Aorta (tissue), 5 donors: ENCODE measurements around the gene PCNX3. TPM values are rescaled to one million over a fixed set of nuclear protein-coding genes. Genes with fewer than 3 reads are reported as not detected.

ENCODE experiments used
- ATAC-seq: fragments of 200-7000 bp; cut with Tn5 transposase; one replicate; pipeline ENCODE4 v1.9.1; 2022; ENCODE audit warnings: moderate library complexity; ENCODE audit not compliant: low FRiP score
- DNase-seq, 2 donors: peaks; one replicate each; pipeline ENCODE4 v3.0.0-alpha.2; 2020
- H3K27ac ChIP-seq, 2 donors: one replicate each; pipeline ENCODE4 v1.5.1; 2013; ENCODE audit warnings: low read length in 2 of 2, mild to moderate bottlenecking in 2 of 2, moderate library complexity in 2 of 2, control low read depth in 1 of 2, inconsistent platforms in 1 of 2, low read depth in 1 of 2
- H3K27me3 ChIP-seq, 2 donors: one replicate each; pipeline ENCODE4 v1.6.1; 2013; ENCODE audit warnings: control low read depth in 1 of 2, low read length in 1 of 2, mild to moderate bottlenecking in 1 of 2, moderate library complexity in 1 of 2; ENCODE audit not compliant: insufficient read depth in 2 of 2, control insufficient read depth in 1 of 2
- H3K36me3 ChIP-seq, 2 donors: one replicate each; pipeline ENCODE4 v1.6.1; 2013; ENCODE audit warnings: control low read depth in 1 of 2, low read length in 1 of 2, mild to moderate bottlenecking in 1 of 2; ENCODE audit not compliant: insufficient read depth in 2 of 2, control insufficient read depth in 1 of 2
- H3K4me1 ChIP-seq, 2 donors: one replicate each; pipeline ENCODE4 v1.6.1; 2013; ENCODE audit warnings: low read length in 2 of 2, control low read depth in 1 of 2, mild to moderate bottlenecking in 1 of 2, moderate library complexity in 1 of 2; ENCODE audit not compliant: insufficient read depth in 2 of 2, control insufficient read depth in 1 of 2
- H3K4me3 ChIP-seq, 2 donors: one replicate each; pipeline ENCODE4 v1.5.1; 2013; ENCODE audit warnings: low read length in 2 of 2, control low read depth in 1 of 2, mild to moderate bottlenecking in 1 of 2
- H3K9me3 ChIP-seq: one replicate; pipeline ENCODE4 v1.6.1; 2013; ENCODE audit warnings: mild to moderate bottlenecking, low read length; ENCODE audit not compliant: control insufficient read depth
- WGBS, 2 donors: extraction: QIAGEN DNeasy Blood & Tissue Kit; methylation state at CpG; one replicate each; pipeline ENCODE4 v1.1.7; 2013; 5-methylcytosine and 5-hydroxymethylcytosine counted together
- intact Hi-C, 2 donors: fragments of 100-400 bp; cut with DNase I; formaldehyde crosslinking; loops; one replicate each; pipeline versions ENCODE4 v1.14.2 to v1.15.0; 2022
- polyA plus RNA-seq, 2 donors: library from polyadenylated mRNA; stranded (reverse); fragments of 200-250 nt; gene quantifications; one replicate each; pipeline ENCODE4 v1.2.3, GENCODE V29; 2013
- total RNA-seq, 2 donors: library from RNA; stranded (reverse); fragmentation: NEBNext Ultra II Directional; extraction: Animal tissue kit (Norgen Biotek cat#: 25700); gene quantifications; one replicate each; pipeline ENCODE4 v1.2.1, GENCODE V29; 2021
- donor health status: healthy with polysubstance abuse.
- donor health status: Bipolar disorder and iron deficiency.
- donor health status: DM: no; HTN: no; CAD: no.
- donor health status: DM: no; HTN: no; CAD: no.
- donor health status: DM: yes; HTN: yes; CAD: no.

PCNX3 gene
- total and polyA plus RNA-seq, 4 donors: 3.9 to 50.0 (median 26.8) TPM

DNA sequence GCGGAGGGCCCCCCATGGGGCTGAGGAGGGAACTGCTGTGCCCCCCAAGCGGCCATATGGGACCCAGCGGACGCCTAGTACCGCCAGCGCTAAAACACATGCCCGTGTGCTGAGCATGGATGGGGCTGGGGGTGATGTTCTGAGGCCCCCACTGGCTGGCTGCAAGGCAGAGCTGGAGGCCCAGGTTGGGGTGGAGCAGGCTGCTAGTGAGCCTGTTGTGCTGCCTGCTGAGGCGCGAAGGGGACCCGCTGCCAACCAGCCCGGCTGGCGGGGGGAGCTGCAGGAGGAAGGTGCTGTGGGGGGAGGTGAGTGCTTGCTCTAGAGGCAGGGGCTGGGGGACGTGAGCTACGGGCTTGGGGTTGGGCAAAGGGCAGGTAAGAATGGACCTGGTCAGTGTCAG is 3.2 kb downstream of the PCNX3 start:
- no peaks in the 10 kb centered on the region for H3K4me1 ChIP-seq
- no peak overlapping the region for H3K27ac ChIP-seq
- 88 to 90% methylated on average over 14 of the region's 14 CpGs for WGBS, 2 donors
- intact Hi-C loops: loop anchor here in 1 of 2 donors (5.0 kb wide), 1 partner anchor 34 kb away; no protein-coding TSS in a partner anchor
- no peak overlapping the region for H3K4me3 ChIP-seq
- no peaks in the 10 kb centered on the region for H3K27me3 ChIP-seq
- H3K36me3 ChIP-seq: peaks cover 0 to 11% of the 10 kb centered on the region in 2 donors
- H3K9me3 ChIP-seq: no peaks in the 10 kb centered on the region
- DNase-seq: no peak
- no peak for ATAC-seq

DNA sequence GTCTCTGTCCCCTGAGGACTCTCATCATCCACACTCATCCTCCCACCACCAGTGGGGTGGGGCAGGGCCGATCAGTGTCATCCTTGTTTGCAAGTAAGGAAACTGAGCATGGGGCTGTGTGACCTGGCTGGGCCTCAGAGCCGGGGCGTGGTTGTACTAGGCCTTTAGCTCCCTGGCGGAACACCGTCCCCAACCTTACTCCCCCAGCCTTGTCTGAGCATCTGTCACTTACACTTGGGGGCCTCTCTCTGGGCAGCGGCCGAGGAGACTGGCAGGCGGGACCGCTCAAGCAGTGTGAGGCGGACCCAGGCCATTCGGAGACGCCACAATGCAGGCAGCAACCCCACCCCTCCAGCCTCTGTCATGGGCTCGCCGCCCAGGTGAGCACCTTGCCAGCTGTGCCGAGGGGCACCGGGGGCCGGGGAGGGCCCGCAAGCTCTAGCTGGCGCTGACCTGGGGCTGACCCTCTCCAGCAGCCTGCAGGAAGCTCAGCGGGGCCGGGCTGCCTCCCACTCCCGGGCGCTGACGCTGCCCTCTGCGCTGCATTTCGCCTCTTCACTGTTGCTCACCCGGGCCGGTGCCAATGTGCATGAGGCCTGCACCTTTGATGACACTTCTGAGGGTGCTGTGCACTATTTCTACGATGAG is 3.8 kb downstream of the PCNX3 start:
- ATAC-seq: no peak
- H3K27ac ChIP-seq: no peak overlapping the region
- H3K4me3 ChIP-seq: no peak overlapping the region
- intact Hi-C loops: loop anchor here in 1 of 2 donors (5.0 kb wide), 1 partner anchor 33 kb away; no protein-coding TSS in a partner anchor
- DNase-seq: peak in 1 of 2 donors; percentile 52
- no peaks in the 10 kb centered on the region for H3K9me3 ChIP-seq
- H3K36me3 ChIP-seq: peaks cover 0 to 13% of the 10 kb centered on the region in 2 donors
- WGBS, 2 donors: 92 to 95% methylated on average over 27 to 29 of the region's 29 CpGs
- no peaks in the 10 kb centered on the region for H3K27me3 ChIP-seq
- H3K4me1 ChIP-seq: no peaks in the 10 kb centered on the region

GRCh38 chr11:65620666-65621065 is 5.1 kb downstream of the PCNX3 start:
- Histone ChIP-seq H3K4me3 (no peak overlapping the region), H3K27ac (no peak overlapping the region), H3K27me3 (no peaks in the 10 kb centered on the region), H3K9me3 (no peaks in the 10 kb centered on the region), H3K36me3 (peaks cover 0 to 13% of the 10 kb centered on the region in 2 donors), H3K4me1 (no peaks in the 10 kb centered on the region)
- DNase-seq (no peak), ATAC-seq (no peak)
- intact Hi-C loops: loop anchor here in 1 of 2 donors (10.0 kb wide), 1 partner anchor 194 kb away; no protein-coding TSS in a partner anchor
- WGBS, 2 donors: 84 to 90% methylated on average over 19 of the region's 19 CpGs

DNA sequence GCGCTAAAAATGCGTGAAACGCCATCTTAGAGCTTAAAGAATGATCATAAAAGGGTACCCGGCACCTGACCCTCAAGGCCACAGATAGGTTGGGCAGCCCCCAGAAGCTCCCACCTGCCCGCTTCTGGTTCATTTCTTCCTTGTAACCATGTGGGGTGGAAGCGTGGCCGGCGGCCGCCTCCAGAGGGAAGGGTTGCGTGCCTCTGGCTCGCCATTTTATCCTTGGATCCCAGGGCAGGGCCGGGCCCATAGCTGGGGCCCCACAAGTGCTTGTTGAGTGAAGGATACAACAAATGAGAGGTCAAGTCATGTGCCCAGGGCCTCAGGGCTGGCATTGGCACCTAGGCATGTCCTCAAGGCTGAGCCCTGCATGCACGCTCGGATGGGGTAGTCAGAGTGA is 5.9 kb downstream of the PCNX3 start:
- ATAC-seq: no peak
- Histone ChIP-seq H3K27ac (no peak overlapping the region), H3K4me3 (no peak overlapping the region), H3K4me1 (no peaks in the 10 kb centered on the region), H3K27me3 (no peaks in the 10 kb centered on the region), H3K36me3 (peaks cover 0 to 14% of the 10 kb centered on the region in 2 donors), H3K9me3 (no peaks in the 10 kb centered on the region)
- intact Hi-C loops: loop anchor here in 1 of 2 donors (10.0 kb wide), 1 partner anchor 193 kb away; no protein-coding TSS in a partner anchor
- WGBS, 2 donors: 93 to 96% methylated on average over 14 of the region's 14 CpGs
- no peak for DNase-seq

- H3K36me3 ChIP-seq: peaks cover 0 to 16% of the 10 kb centered on the region in 2 donors
- 91 to 92% methylated on average over 16 of the region's 16 CpGs for WGBS, 2 donors
- no peaks in the 10 kb centered on the region for H3K4me1 ChIP-seq
- H3K27ac ChIP-seq: no peak overlapping the region
- H3K4me3 ChIP-seq: no peak overlapping the region
- no peak for ATAC-seq
- no peaks in the 10 kb centered on the region for H3K9me3 ChIP-seq
- intact Hi-C loops: loop anchor here in 1 of 2 donors (10.0 kb wide), 1 partner anchor 193 kb away; no protein-coding TSS in a partner anchor
- no peak for DNase-seq
- H3K27me3 ChIP-seq: no peaks in the 10 kb centered on the region
Observed at GRCh38 chr11:65622011-65622410, 6.4 kb downstream of the PCNX3 start.

GRCh38 chr11:65623177-65623576 is 7.6 kb downstream of the PCNX3 start:
- H3K36me3 ChIP-seq: peaks cover 0 to 16% of the 10 kb centered on the region in 2 donors
- intact Hi-C loops: loop anchor here in 1 of 2 donors (10.0 kb wide), 1 partner anchor 192 kb away; no protein-coding TSS in a partner anchor
- H3K4me3 ChIP-seq: no peak overlapping the region
- H3K9me3 ChIP-seq: no peaks in the 10 kb centered on the region
- no peaks in the 10 kb centered on the region for H3K4me1 ChIP-seq
- DNase-seq (no peak), ATAC-seq (no peak)
- H3K27ac ChIP-seq: no peak overlapping the region
- H3K27me3 ChIP-seq: no peaks in the 10 kb centered on the region
- 88 to 93% methylated on average over 14 of the region's 14 CpGs for WGBS, 2 donors

GRCh38 chr11:65623852-65624616 is 8.5 kb downstream of the PCNX3 start:
- 90 to 92% methylated on average over 25 of the region's 25 CpGs for WGBS, 2 donors
- no peak for ATAC-seq
- intact Hi-C loops: loop anchor here in 1 of 2 donors (10.0 kb wide), 1 partner anchor 191 kb away; no protein-coding TSS in a partner anchor

DNA sequence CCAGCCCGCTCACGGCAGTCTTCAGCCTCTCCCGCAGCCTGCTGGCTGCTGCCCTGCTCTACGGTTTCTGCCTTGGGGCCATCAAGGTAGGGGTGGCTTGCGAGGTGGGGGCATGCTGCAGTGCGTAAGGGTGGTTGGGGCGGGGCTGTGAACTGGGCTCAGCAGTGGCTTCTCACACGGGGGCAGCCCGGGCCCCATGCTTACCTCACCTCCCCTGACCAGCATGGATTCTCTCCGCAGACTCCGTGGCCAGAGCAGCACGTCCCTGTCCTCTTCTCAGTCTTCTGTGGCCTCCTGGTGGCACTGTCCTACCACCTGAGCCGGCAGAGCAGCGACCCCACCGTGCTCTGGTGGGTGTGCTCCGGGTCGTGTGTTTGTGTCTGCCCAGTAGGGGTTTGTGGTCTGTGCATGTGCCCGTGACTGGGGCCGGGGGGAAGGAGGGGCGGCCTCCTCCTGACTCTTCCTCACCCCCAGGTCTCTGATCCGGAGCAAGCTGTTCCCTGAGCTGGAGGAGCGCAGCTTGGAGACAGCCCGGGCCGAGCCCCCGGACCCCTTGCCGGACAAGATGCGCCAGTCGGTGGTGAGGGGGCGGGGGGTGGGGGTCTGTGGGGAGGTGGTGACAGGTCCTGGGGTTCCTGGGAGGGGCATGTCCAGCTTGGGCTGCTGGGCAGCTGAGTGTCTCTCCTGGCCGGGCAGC is 9.5 kb downstream of the PCNX3 start:
- DNase-seq (no peak), ATAC-seq (no peak)
- Histone ChIP-seq H3K4me3 (no peak overlapping the region), H3K27ac (no peak overlapping the region), H3K9me3 (no peaks in the 10 kb centered on the region), H3K36me3 (peaks cover 0 to 11% of the 10 kb centered on the region in 2 donors), H3K4me1 (no peaks in the 10 kb centered on the region), H3K27me3 (no peaks in the 10 kb centered on the region)
- intact Hi-C loops: loop anchor here in 1 of 2 donors (10.0 kb wide), 1 partner anchor 190 kb away; no protein-coding TSS in a partner anchor
- 84 to 85% methylated on average over 30 of the region's 30 CpGs for WGBS, 2 donors

More at GRCh38 chr11:65623852-65624616, 8.5 kb downstream of the PCNX3 start:
- Histone ChIP-seq H3K27me3 (no peaks in the 10 kb centered on the region), H3K4me3 (no peak overlapping the region), H3K4me1 (no peaks in the 10 kb centered on the region), H3K9me3 (no peaks in the 10 kb centered on the region), H3K27ac (no peak overlapping the region), H3K36me3 (peaks cover 0 to 12% of the 10 kb centered on the region in 2 donors)
- no peak for DNase-seq
